Progenitor cell of endocrine pancreas (in vitro differentiated cells): ENCODE measurements around the gene MMRN2. TPM values are rescaled to one million over a fixed set of nuclear protein-coding genes. Genes with fewer than 3 reads are reported as not detected.
"Not testable (repeated sequence)": the region's sequence is repeated elsewhere in the genome, so short reads cannot be mapped to it uniquely, and the experiment has no call there.

Experiments used
- DNase-seq: peaks from one replicate; pipeline ENCODE4 v3.0.0; 2021; ENCODE audit warnings: low spot score; ENCODE audit not compliant: unreplicated experiment
- H3K27ac Mint-ChIP-seq: 2 replicates; pipeline ENCODE4 v1.8.0; 2021; ENCODE audit warnings: mild to moderate bottlenecking, moderate library complexity, mixed read lengths
- H3K27me3 Mint-ChIP-seq: 2 replicates; pipeline ENCODE4 v1.8.0; 2021; ENCODE audit warnings: mixed read lengths
- H3K36me3 Mint-ChIP-seq: 2 replicates; pipeline ENCODE4 v1.8.0; 2022; ENCODE audit warnings: mixed read lengths; ENCODE audit not compliant: insufficient read depth
- H3K4me1 Mint-ChIP-seq: 2 replicates; pipeline ENCODE4 v1.8.0; 2021; ENCODE audit warnings: low read depth, mixed read lengths
- H3K4me3 Mint-ChIP-seq: 2 replicates; pipeline ENCODE4 v1.8.0; 2021; ENCODE audit warnings: low read depth, mild to moderate bottlenecking, moderate library complexity, mixed read lengths
- H3K9me3 Mint-ChIP-seq: 2 replicates; pipeline ENCODE4 v1.8.0; 2021; ENCODE audit warnings: low read depth, mixed read lengths
- CTCF ChIP-seq: fragments of 200-600 bp; sonication (generic); IDR thresholded peaks from one replicate; pipeline ENCODE4 v1.5.0; 2021; ENCODE audit warnings: antibody characterized with exemption, mild to moderate bottlenecking; ENCODE audit not compliant: unreplicated experiment
- total RNA-seq: library from RNA; stranded (reverse); gene quantifications from 2 replicates; pipeline ENCODE4 v1.2.1, GENCODE V29; 2021

MMRN2 gene
- total RNA-seq, 1 donor from 2014 or later, result 1.5 TPM

GRCh38 chr10:86951184-86951761, 6.1 kb downstream of the MMRN2 start:
- Mint-ChIP-seq H3K27ac (no peak overlapping the region), H3K4me1 (peaks cover 18% of the 10 kb centered on the region), H3K27me3 (peaks cover 7% of the 10 kb centered on the region), H3K9me3 (peaks cover 13% of the 10 kb centered on the region), H3K36me3 (peaks cover 8% of the 10 kb centered on the region), H3K4me3 (no peak overlapping the region)
- TF ChIP-seq CTCF, result no peak
- no peak for DNase-seq

GRCh38 chr10:86950349-86950748, 7.1 kb downstream of the MMRN2 start:
- H3K4me3 Mint-ChIP-seq, result no peak overlapping the region
- no peak for TF ChIP-seq CTCF

GRCh38 chr10:86947806-86948205, 9.6 kb downstream of the MMRN2 start:
- not testable (repeated sequence) for H3K4me1 Mint-ChIP-seq, H3K27me3 Mint-ChIP-seq, H3K36me3 Mint-ChIP-seq, H3K27ac Mint-ChIP-seq, DNase-seq, H3K4me3 Mint-ChIP-seq
- peaks cover 13% of the 10 kb centered on the region for H3K9me3 Mint-ChIP-seq

More at GRCh38 chr10:86950349-86950748, 7.1 kb downstream of the MMRN2 start:
- Mint-ChIP-seq H3K27ac (no peak overlapping the region), H3K27me3 (peaks cover 7% of the 10 kb centered on the region), H3K4me1 (peaks cover 18% of the 10 kb centered on the region), H3K36me3 (peaks cover 8% of the 10 kb centered on the region), H3K9me3 (peaks cover 13% of the 10 kb centered on the region)
- no peak for DNase-seq

GRCh38 chr10:86946213-86947155, 10.9 kb downstream of the MMRN2 start:
- no peak for DNase-seq
- Mint-ChIP-seq H3K4me1 (peaks cover 9% of the 10 kb centered on the region), H3K9me3 (peaks cover 4% of the 10 kb centered on the region), H3K4me3 (no peak overlapping the region), H3K36me3 (no peaks in the 10 kb centered on the region), H3K27ac (no peak overlapping the region), H3K27me3 (peaks cover 7% of the 10 kb centered on the region)
- no peak for TF ChIP-seq CTCF

- peaks cover 4% of the 10 kb centered on the region for H3K9me3 Mint-ChIP-seq
- TF ChIP-seq CTCF, result peak; percentile 56
- H3K27me3 Mint-ChIP-seq, result peaks cover 7% of the 10 kb centered on the region
- no peak for DNase-seq
- no peak overlapping the region for H3K4me3 Mint-ChIP-seq
- peaks cover 9% of the 10 kb centered on the region for H3K4me1 Mint-ChIP-seq
- no peak overlapping the region for H3K27ac Mint-ChIP-seq
- no peaks in the 10 kb centered on the region for H3K36me3 Mint-ChIP-seq
These were observed 11.8 kb downstream of the MMRN2 start for GRCh38 chr10:86945361-86946212.
